ENCODE results near the gene CFAP46. TPM values are rescaled to one million over a fixed set of nuclear protein-coding genes. Genes with fewer than 3 reads are reported as not detected.
"Not testable (repeated sequence)": the region's sequence is repeated elsewhere in the genome, so short reads cannot be mapped to it uniquely, and the experiment has no call there.

CFAP46 gene
- total RNA-seq, 6 experiments from 2014 or later = 0.31 to 1.4 (median 0.32) TPM; not detected in 1

- Mint-ChIP-seq H3K4me3 (no peak overlapping the region), H3K27me3 (ENCODE audit: insufficient read depth) (peaks cover 14% of the 10 kb centered on the region), H3K4me1 (ENCODE audit: low read depth) (peaks cover 5% of the 10 kb centered on the region; the same call in 1 of the 2 replicates), H3K9me3 (peaks cover 20% of the 10 kb centered on the region), H3K27ac (no peak overlapping the region), H3K36me3 (ENCODE audit: low read depth) (peaks cover 6% of the 10 kb centered on the region)
- no peak for DNase-seq
- TF ChIP-seq CTCF (IDR thresholded peaks at IDR 0.05) = no peak
These were observed 95.0 kb downstream of the CFAP46 start for GRCh38 chr10:132847416-132847777.

- TF ChIP-seq CTCF (IDR thresholded peaks at IDR 0.05) = no peak
- H3K27me3 Mint-ChIP-seq (ENCODE audit: insufficient read depth) = peaks cover 14% of the 10 kb centered on the region
- no peak overlapping the region for H3K27ac Mint-ChIP-seq
- H3K4me1 Mint-ChIP-seq (ENCODE audit: low read depth) = peaks cover 5% of the 10 kb centered on the region; the same call in 1 of the 2 replicates
- H3K4me3 Mint-ChIP-seq = no peak overlapping the region
- peaks cover 24% of the 10 kb centered on the region for H3K9me3 Mint-ChIP-seq
- peaks cover 12% of the 10 kb centered on the region for H3K36me3 Mint-ChIP-seq (ENCODE audit: low read depth)
- DNase-seq = no peak
These were observed 95.5 kb downstream of the CFAP46 start for GRCh38 chr10:132846631-132847415.

- no peak for DNase-seq
- Mint-ChIP-seq H3K4me1 (ENCODE audit: low read depth) (peaks cover 5% of the 10 kb centered on the region; the same call in 1 of the 2 replicates), H3K27ac (no peak overlapping the region), H3K9me3 (peaks cover 25% of the 10 kb centered on the region), H3K36me3 (ENCODE audit: low read depth) (peaks cover 13% of the 10 kb centered on the region), H3K27me3 (ENCODE audit: insufficient read depth) (peaks cover 12% of the 10 kb centered on the region), H3K4me3 (no peak overlapping the region)
- TF ChIP-seq CTCF (IDR thresholded peaks at IDR 0.05) = no peak
These were observed 96.4 kb downstream of the CFAP46 start for GRCh38 chr10:132845780-132846595.

- peaks cover 5% of the 10 kb centered on the region; the same call in 1 of the 2 replicates for H3K4me1 Mint-ChIP-seq (ENCODE audit: low read depth)
- peaks cover 13% of the 10 kb centered on the region for H3K36me3 Mint-ChIP-seq (ENCODE audit: low read depth)
- H3K27me3 Mint-ChIP-seq (ENCODE audit: insufficient read depth) = peaks cover 15% of the 10 kb centered on the region
- no peak overlapping the region for H3K27ac Mint-ChIP-seq
- peaks cover 25% of the 10 kb centered on the region for H3K9me3 Mint-ChIP-seq
- no peak for TF ChIP-seq CTCF (IDR thresholded peaks at IDR 0.05)
- no peak overlapping the region for H3K4me3 Mint-ChIP-seq
- DNase-seq = no peak
These were observed 97.3 kb downstream of the CFAP46 start for GRCh38 chr10:132845041-132845551.

GRCh38 chr10:132844069-132844809, 98.1 kb downstream of the CFAP46 start:
- TF ChIP-seq CTCF (IDR thresholded peaks at IDR 0.05) = no peak
- H3K9me3 Mint-ChIP-seq = peaks cover 25% of the 10 kb centered on the region
- peaks cover 13% of the 10 kb centered on the region for H3K36me3 Mint-ChIP-seq (ENCODE audit: low read depth)
- DNase-seq = no peak
- no peak overlapping the region for H3K27ac Mint-ChIP-seq
- H3K4me1 Mint-ChIP-seq (ENCODE audit: low read depth) = peaks cover 5% of the 10 kb centered on the region; the same call in 1 of the 2 replicates
- H3K4me3 Mint-ChIP-seq = no peak overlapping the region
- H3K27me3 Mint-ChIP-seq (ENCODE audit: insufficient read depth) = peaks cover 17% of the 10 kb centered on the region

- H3K27me3 Mint-ChIP-seq (ENCODE audit: insufficient read depth) = peaks cover 20% of the 10 kb centered on the region
- peaks cover 13% of the 10 kb centered on the region for H3K36me3 Mint-ChIP-seq (ENCODE audit: low read depth)
These were observed 99.1 kb downstream of the CFAP46 start for GRCh38 chr10:132843276-132843675.

More at GRCh38 chr10:132843276-132843675, 99.1 kb downstream of the CFAP46 start:
- not testable (repeated sequence) for H3K27ac Mint-ChIP-seq; DNase-seq; H3K4me3 Mint-ChIP-seq; H3K4me1 Mint-ChIP-seq (ENCODE audit: low read depth)
- peaks cover 25% of the 10 kb centered on the region for H3K9me3 Mint-ChIP-seq

Data from HFFc6 (cell line).